ENCODE measurements around the gene ZP4.

ZP4 gene

GRCh38 chr1:237890822-237891221 is at the start of gene ZP4:
Gene ZP4, minus strand, starts transcription at chr1:237890922. Its CDS starts 287 bp downstream, at chr1:237890635.
- no peak for DNase-seq

- peak; percentile 5 for DNase-seq
Measured at GRCh38 chr1:237938553-237938952, 47.8 kb upstream of the ZP4 start.

GRCh38 chr1:237938068-237938467 is 47.3 kb upstream of the ZP4 start:
- no peak for DNase-seq

GRCh38 chr1:237932816-237933215 is 42.1 kb upstream of the ZP4 start:
- no peak for DNase-seq

- peak; percentile 63 for DNase-seq
Measured at GRCh38 chr1:237931581-237931980, 40.9 kb upstream of the ZP4 start.

- DNase-seq, result no peak
Measured at GRCh38 chr1:237927198-237927597, 36.5 kb upstream of the ZP4 start.

- DNase-seq, result no peak
Measured at GRCh38 chr1:237921306-237921705, 30.6 kb upstream of the ZP4 start.

GRCh38 chr1:237913345-237913744 is 22.6 kb upstream of the ZP4 start:
- no peak for DNase-seq

- DNase-seq, result no peak
Measured at GRCh38 chr1:237911911-237912310, 21.2 kb upstream of the ZP4 start.

GRCh38 chr1:237910834-237911233 is 20.1 kb upstream of the ZP4 start:
- DNase-seq, result no peak

GRCh38 chr1:237903961-237904360 is 13.2 kb upstream of the ZP4 start:
- no peak for DNase-seq

GRCh38 chr1:237902960-237903743 is 12.4 kb upstream of the ZP4 start:
- DNase-seq, result no peak

- peak; percentile 27 for DNase-seq
Measured at GRCh38 chr1:237901299-237901934, 10.7 kb upstream of the ZP4 start.

GRCh38 chr1:237895630-237896029 is 4.9 kb upstream of the ZP4 start:
- DNase-seq, result no peak

- no peak for DNase-seq
Measured at GRCh38 chr1:237894131-237894530, 3.4 kb upstream of the ZP4 start.

GRCh38 chr1:237891979-237892378 is 1.3 kb upstream of the ZP4 start:
- DNase-seq, result no peak

- no peak for DNase-seq
Measured at GRCh38 chr1:237891266-237891665, 544 bp upstream of the ZP4 start.

GRCh38 chr1:237890416-237890815 is 306 bp downstream of the ZP4 start:
- no peak for DNase-seq

- DNase-seq, result no peak
Measured at GRCh38 chr1:237888143-237888542, 2.6 kb downstream of the ZP4 start.

- DNase-seq, result no peak
Measured at GRCh38 chr1:237887542-237887941, 3.2 kb downstream of the ZP4 start.

GRCh38 chr1:237884237-237884636 is 6.5 kb downstream of the ZP4 start:
- DNase-seq, result no peak

GRCh38 chr1:237879195-237879594 is 11.5 kb downstream of the ZP4 start:
- DNase-seq, result no peak

- DNase-seq, result no peak
Measured at GRCh38 chr1:237878406-237878805, 12.3 kb downstream of the ZP4 start.

- no peak for DNase-seq
Measured at GRCh38 chr1:237877631-237878030, 13.1 kb downstream of the ZP4 start.

GRCh38 chr1:237875291-237875690 is 15.4 kb downstream of the ZP4 start:
- no peak for DNase-seq
